Spinal cord (tissue), 10 donors: ENCODE results near the gene TMBIM1. TPM values are rescaled to one million over a fixed set of nuclear protein-coding genes. Genes with fewer than 3 reads are reported as not detected.

Experiments used
- DNase-seq, 6 donors: peaks; one replicate each; pipeline versions ENCODE4 v3.0.0 to v3.0.0-alpha.2; 2013 to 2015; ENCODE audit warnings: low spot score in 6 of 6, low read depth in 4 of 6
- H3K27ac ChIP-seq: one replicate; pipeline ENCODE4 v1.5.1; 2013; ENCODE audit warnings: low read depth, low read length, control low read depth
- H3K27me3 ChIP-seq: one replicate; pipeline ENCODE4 v1.6.1; 2013; ENCODE audit warnings: low read length; ENCODE audit not compliant: control insufficient read depth, insufficient read depth
- H3K36me3 ChIP-seq: one replicate; pipeline ENCODE4 v1.6.1; 2013; ENCODE audit warnings: low read length; ENCODE audit not compliant: control insufficient read depth, insufficient read depth
- H3K4me1 ChIP-seq: one replicate; pipeline ENCODE4 v1.6.1; 2013; ENCODE audit warnings: low read length; ENCODE audit not compliant: control insufficient read depth, insufficient read depth
- H3K4me3 ChIP-seq: one replicate; pipeline ENCODE4 v1.5.1; 2013; ENCODE audit warnings: low read depth, low read length, control low read depth
- H3K9me3 ChIP-seq: one replicate; pipeline ENCODE4 v1.6.1; 2013; ENCODE audit warnings: low read length; ENCODE audit not compliant: control insufficient read depth, insufficient read depth
- WGBS: methylation state at CpG from one replicate; pipeline ENCODE4 v1.1.5; 2013; ENCODE audit warnings: missing lambda C conversion rate; ENCODE audit not compliant: insufficient coverage; 5-methylcytosine and 5-hydroxymethylcytosine counted together
- polyA plus RNA-seq, 2 donors: library from polyadenylated mRNA; unstranded; fragments of 120-200 nt; gene quantifications; one replicate each; pipeline ENCODE4 v1.2.1, GENCODE V29; 2013; ENCODE audit not compliant: insufficient read length in 2 of 2
- total RNA-seq, 2 donors: library from RNA; depleted of rRNA in 1 of 2; stranded (reverse); fragments of 120-200 nt in 1 of 2; fragments of >200 nt in 1 of 2; gene quantifications; one replicate each; pipeline versions ENCODE4 v1.2.3 to v1.2.4, GENCODE V29; 2013 to 2014
- donor health status: healthy.

TMBIM1 gene
- total and polyA plus RNA-seq, 4 donors, result 21.6 to 93.4 (median 42.0) TPM

DNA sequence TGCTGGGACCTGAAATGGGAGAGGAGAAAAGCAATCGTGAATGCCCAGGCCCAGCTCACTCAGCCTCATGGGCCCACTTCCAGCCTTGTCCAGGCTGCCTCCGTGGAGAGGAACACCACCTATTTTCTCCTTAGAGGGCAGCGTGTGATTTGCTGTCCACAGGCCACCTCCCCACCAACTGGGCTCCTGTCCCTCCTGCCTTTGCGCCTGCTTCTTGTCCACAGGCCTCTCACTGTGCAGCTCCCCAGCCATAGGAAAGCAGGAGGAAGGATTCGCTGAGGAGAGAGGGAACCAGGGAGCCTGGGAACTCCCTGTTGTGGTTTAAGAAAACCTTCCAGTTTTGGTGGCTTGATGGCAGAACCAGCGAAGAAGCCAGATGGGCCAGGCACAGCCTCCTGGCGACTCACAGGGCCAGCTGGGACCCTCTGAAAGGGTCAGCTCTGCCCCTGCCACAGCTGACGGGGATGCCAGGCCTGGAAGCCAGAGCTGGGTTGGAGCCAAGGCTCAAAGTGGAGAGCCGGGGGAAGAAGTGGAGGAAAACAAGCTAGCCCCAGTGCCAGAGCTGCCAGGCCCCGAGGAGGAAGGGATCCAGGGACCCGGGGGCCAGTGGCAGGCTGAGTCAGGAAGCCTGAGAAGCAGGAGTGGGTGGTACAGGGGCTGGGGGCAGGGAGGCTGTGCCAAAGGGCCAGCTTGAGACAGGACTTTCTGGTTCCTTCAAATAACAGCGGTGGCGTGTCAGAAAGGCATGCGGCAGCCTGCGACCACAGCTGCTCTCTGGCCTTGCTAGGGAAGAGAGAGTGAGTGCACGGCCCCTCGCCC, 9.9 kb downstream of the TMBIM1 start:
- peak in 1 of 6 donors; percentile 80 for DNase-seq
- H3K27me3 ChIP-seq, result no peaks in the 10 kb centered on the region
- no peaks in the 10 kb centered on the region for H3K9me3 ChIP-seq
- H3K4me3 ChIP-seq, result no peak overlapping the region
- H3K27ac ChIP-seq, result peak overlapping the region; percentile 69
- 41% methylated on average over 8 of the region's 17 CpGs for WGBS
- peaks cover 56% of the 10 kb centered on the region for H3K36me3 ChIP-seq
- H3K4me1 ChIP-seq, result peaks cover 58% of the 10 kb centered on the region

- no peak overlapping the region for H3K4me3 ChIP-seq
- H3K27me3 ChIP-seq, result no peaks in the 10 kb centered on the region
- H3K9me3 ChIP-seq, result no peaks in the 10 kb centered on the region
- H3K36me3 ChIP-seq, result peaks cover 66% of the 10 kb centered on the region
- no peak for DNase-seq
- WGBS, result 73% methylated on average over 3 of the region's 3 CpGs
- no peak overlapping the region for H3K27ac ChIP-seq
- peaks cover 49% of the 10 kb centered on the region for H3K4me1 ChIP-seq
These were observed 10.9 kb downstream of the TMBIM1 start for GRCh38 chr2:218281449-218281848.

DNA sequence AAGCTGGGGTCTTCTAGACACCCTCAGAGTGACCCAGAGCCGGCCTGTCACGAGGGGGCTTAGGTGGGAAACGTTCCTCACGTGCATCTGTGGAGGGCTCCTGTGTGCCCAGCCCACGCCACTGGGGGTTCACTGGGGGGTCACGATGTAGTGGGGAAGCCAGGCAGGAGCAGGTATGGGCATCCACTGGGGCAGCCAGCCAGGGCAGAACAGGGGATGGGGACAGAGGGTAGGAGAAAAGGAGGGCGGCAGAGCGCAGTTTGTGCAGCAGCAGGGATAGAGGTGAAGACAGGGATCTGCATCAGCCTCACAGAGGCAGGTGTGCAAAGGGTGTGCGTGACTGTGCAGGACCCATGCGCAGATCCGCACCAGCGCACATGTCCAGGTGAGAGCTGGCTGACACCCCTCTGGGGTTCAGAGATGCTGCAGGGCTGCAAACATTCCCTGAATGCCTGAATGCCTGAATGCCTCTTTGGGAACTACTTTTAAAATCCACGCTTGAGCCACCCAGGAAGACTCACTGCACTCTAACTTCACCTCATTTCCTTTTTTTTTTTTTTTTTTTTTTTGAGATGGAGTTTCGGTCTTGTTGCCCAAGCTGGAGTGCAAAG, 11.9 kb downstream of the TMBIM1 start:
- Histone ChIP-seq H3K4me3 (no peak overlapping the region), H3K4me1 (peaks cover 38% of the 10 kb centered on the region), H3K27ac (no peak overlapping the region), H3K9me3 (no peaks in the 10 kb centered on the region), H3K36me3 (peaks cover 77% of the 10 kb centered on the region), H3K27me3 (no peaks in the 10 kb centered on the region)
- 93% methylated on average over 13 of the region's 14 CpGs for WGBS
- no peak for DNase-seq

- Histone ChIP-seq H3K27me3 (no peaks in the 10 kb centered on the region), H3K27ac (no peak overlapping the region), H3K36me3 (peaks cover 88% of the 10 kb centered on the region), H3K9me3 (no peaks in the 10 kb centered on the region), H3K4me3 (no peak overlapping the region), H3K4me1 (peaks cover 26% of the 10 kb centered on the region)
- WGBS, result 86% methylated on average over 15 of the region's 16 CpGs
- no peak for DNase-seq
These were observed 13.6 kb downstream of the TMBIM1 start for GRCh38 chr2:218278531-218279360.

DNA sequence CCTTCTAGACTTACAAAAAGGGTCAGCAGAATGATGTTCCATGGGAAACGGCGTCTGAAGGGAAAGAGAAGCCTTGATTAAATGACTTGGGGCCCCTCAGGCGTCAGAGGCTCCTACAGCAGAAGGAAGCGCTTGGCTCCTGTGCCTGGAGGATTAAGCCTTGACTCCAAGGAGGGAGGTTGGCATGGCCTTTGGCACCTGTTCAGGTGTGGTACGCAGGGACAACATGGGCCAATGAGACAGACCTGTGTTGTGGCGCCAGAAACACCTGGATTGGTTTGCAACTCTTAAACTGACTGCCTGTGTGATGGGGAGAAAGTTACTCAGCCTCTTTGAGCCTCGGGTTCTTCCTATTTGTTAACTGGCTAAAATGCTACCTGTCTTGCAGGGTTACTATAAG, 14.4 kb downstream of the TMBIM1 start:
- Histone ChIP-seq H3K4me1 (peaks cover 21% of the 10 kb centered on the region), H3K36me3 (peaks cover 90% of the 10 kb centered on the region), H3K27me3 (no peaks in the 10 kb centered on the region), H3K9me3 (no peaks in the 10 kb centered on the region), H3K27ac (no peak overlapping the region), H3K4me3 (no peak overlapping the region)
- DNase-seq, result no peak
- 70% methylated on average over 7 of the region's 7 CpGs for WGBS

DNA sequence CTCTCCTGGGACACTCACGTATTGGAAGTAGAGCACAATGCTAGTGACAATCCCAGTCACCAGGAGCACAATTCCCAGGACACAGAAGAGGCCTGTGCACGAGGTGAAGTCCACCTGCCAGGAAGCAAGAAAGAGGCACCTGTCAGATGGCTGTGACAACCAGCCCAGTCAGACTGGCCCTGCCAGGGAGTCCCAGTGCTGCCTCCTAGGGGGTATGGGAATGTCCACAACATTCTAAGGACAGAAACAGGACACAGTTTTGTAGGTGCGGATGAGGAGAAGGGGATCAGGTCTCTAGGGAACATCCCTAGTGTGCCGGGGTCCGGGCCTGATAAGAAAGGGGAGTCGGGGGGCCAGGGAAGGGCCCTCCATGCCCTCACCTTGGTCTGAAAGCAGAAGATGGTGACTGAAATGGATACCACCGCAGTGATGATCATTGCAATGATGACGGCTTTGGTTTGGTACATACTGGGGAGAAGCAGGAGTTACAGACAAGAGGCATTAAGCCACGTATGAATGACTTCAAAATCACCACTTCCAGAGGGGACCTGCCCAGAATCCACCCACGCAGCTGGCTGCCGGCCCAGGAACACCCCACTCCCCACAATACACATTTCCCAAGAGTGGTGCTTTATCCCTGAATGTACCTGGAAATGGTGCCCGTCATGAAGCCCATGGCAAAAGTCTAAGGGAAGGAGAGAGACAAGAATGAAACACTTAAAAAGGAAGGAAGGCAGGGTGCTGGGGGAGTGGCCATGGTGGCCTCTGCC, 15.1 kb downstream of the TMBIM1 start:
- Histone ChIP-seq H3K4me3 (no peak overlapping the region), H3K9me3 (no peaks in the 10 kb centered on the region), H3K27me3 (no peaks in the 10 kb centered on the region), H3K36me3 (peaks cover 84% of the 10 kb centered on the region), H3K4me1 (peaks cover 21% of the 10 kb centered on the region), H3K27ac (no peak overlapping the region)
- no peak for DNase-seq
- WGBS, result 94% methylated on average over 9 of the region's 12 CpGs

- DNase-seq, result no peak
- Histone ChIP-seq H3K4me3 (no peak overlapping the region), H3K36me3 (peaks cover 76% of the 10 kb centered on the region), H3K9me3 (no peaks in the 10 kb centered on the region), H3K27me3 (no peaks in the 10 kb centered on the region), H3K27ac (no peak overlapping the region), H3K4me1 (peaks cover 22% of the 10 kb centered on the region)
- 97% methylated on average over 9 of the region's 9 CpGs for WGBS
These were observed 16.8 kb downstream of the TMBIM1 start for GRCh38 chr2:218275371-218276072.

- no peaks in the 10 kb centered on the region for H3K9me3 ChIP-seq
- WGBS, result 88% methylated on average over 3 of the region's 4 CpGs
- H3K27me3 ChIP-seq, result no peaks in the 10 kb centered on the region
- H3K4me3 ChIP-seq, result no peak overlapping the region
- no peak for DNase-seq
- peaks cover 67% of the 10 kb centered on the region for H3K36me3 ChIP-seq
- peaks cover 22% of the 10 kb centered on the region for H3K4me1 ChIP-seq
- H3K27ac ChIP-seq, result no peak overlapping the region
These were observed 17.7 kb downstream of the TMBIM1 start for GRCh38 chr2:218274586-218274985.

GRCh38 chr2:218273908-218274249, 18.4 kb downstream of the TMBIM1 start:
- H3K27me3 ChIP-seq, result no peaks in the 10 kb centered on the region
- no peak for DNase-seq
- H3K4me3 ChIP-seq, result no peak overlapping the region
- WGBS, result no CpG with 5 or more reads among the region's 2 CpGs
- H3K9me3 ChIP-seq, result no peaks in the 10 kb centered on the region
- peaks cover 29% of the 10 kb centered on the region for H3K4me1 ChIP-seq
- peaks cover 60% of the 10 kb centered on the region for H3K36me3 ChIP-seq
- no peak overlapping the region for H3K27ac ChIP-seq
